ENCODE measurements around the gene KIAA0040.

Gene KIAA0040

DNA sequence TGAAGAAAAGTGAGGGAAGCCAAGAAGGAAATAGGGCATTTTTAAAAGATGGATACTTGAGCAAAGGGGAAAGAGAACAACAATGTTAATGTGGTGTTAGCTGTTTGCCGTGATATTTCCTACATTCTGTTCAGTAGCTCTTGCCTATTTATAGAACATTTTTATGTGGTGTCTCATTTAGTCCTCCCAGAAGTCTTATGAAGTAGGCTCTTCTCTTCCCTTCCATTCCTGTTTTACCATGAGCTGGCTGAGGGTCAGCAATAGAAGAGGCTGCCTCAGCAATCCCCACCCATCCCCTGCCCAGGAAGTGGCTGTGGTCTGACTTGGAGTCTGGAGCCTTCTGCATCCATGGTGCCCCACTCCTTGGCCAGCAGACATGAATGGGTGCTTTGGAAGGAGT, 60.1 kb downstream of the KIAA0040 start:
- POLR2A ChIA-PET, result interaction anchor here (0.6 kb wide), 1 partner anchor 121 kb away, joined by 3 read pairs; no protein-coding TSS in a partner anchor
- Histone ChIP-seq H3K4me3 (ENCODE audit: low read depth, low read length) (no peak overlapping the region), H3K4me1 (ENCODE audit: control insufficient read depth, insufficient read depth, low read length) (no peaks in the 10 kb centered on the region), H3K27ac (ENCODE audit: extremely low read depth, low read depth, low read length) (no peak overlapping the region), H3K36me3 (ENCODE audit: control insufficient read depth in 2 of 2, insufficient read depth in 1 of 2, low read length in 2 of 2) (no peaks in the 10 kb centered on the region), H3K9me3 (ENCODE audit: control insufficient read depth, insufficient read depth, low read depth, low read length) (no peaks in the 10 kb centered on the region)
- CTCF ChIA-PET, result interaction anchor here (0.6 to 1.7 kb wide), 3 partner anchors 11 to 102 kb away, joined by 3 to 10 read pairs (median 5); no protein-coding TSS in a partner anchor
- TF ChIP-seq ZNF221 (tag by site-specific recombination; IDR thresholded peaks at IDR 0.05; ENCODE audit: borderline replicate concordance) (no peak), ZNF391 (tag by site-specific recombination; IDR thresholded peaks at IDR 0.05; ENCODE audit: borderline replicate concordance, low read depth) (no peak), ZNF530 (tag by site-specific recombination; IDR thresholded peaks at IDR 0.05; ENCODE audit: low read depth) (no peak), ZNF350 (tag by site-specific recombination; IDR thresholded peaks at IDR 0.05) (no peak), ZNF623 (tag by site-specific recombination; IDR thresholded peaks at IDR 0.05) (no peak), IKZF3 (tag by site-specific recombination; IDR thresholded peaks at IDR 0.05) (no peak), ZNF394 (tag by site-specific recombination; IDR thresholded peaks at IDR 0.05; ENCODE audit: borderline replicate concordance) (no peak), ZNF843 (tag by site-specific recombination; IDR thresholded peaks at IDR 0.05) (no peak), ZNF791 (tag by site-specific recombination; IDR thresholded peaks at IDR 0.05) (no peak), ZNF112 (tag by site-specific recombination; IDR thresholded peaks at IDR 0.05) (no peak), ZNF146 (tag by site-specific recombination; IDR thresholded peaks at IDR 0.05) (no peak), ZNF324 (tag by site-specific recombination; IDR thresholded peaks at IDR 0.05) (no peak), GLI2 (tag by site-specific recombination; IDR thresholded peaks at IDR 0.05; ENCODE audit: borderline replicate concordance, low read depth) (no peak), KLF10 (tag by site-specific recombination; IDR thresholded peaks at IDR 0.05) (no peak)
- TF ChIP-seq, protein P1, sequence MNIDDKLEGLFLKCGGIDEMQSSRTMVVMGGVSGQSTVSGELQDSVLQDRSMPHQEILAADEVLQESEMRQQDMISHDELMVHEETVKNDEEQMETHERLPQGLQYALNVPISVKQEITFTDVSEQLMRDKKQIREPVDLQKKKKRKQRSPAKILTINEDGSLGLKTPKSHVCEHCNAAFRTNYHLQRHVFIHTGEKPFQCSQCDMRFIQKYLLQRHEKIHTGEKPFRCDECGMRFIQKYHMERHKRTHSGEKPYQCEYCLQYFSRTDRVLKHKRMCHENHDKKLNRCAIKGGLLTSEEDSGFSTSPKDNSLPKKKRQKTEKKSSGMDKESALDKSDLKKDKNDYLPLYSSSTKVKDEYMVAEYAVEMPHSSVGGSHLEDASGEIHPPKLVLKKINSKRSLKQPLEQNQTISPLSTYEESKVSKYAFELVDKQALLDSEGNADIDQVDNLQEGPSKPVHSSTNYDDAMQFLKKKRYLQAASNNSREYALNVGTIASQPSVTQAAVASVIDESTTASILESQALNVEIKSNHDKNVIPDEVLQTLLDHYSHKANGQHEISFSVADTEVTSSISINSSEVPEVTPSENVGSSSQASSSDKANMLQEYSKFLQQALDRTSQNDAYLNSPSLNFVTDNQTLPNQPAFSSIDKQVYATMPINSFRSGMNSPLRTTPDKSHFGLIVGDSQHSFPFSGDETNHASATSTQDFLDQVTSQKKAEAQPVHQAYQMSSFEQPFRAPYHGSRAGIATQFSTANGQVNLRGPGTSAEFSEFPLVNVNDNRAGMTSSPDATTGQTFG (tag by site-specific recombination; IDR thresholded peaks at IDR 0.05; ENCODE audit: borderline replicate concordance), result no peak
- TF ChIP-seq, protein P2, sequence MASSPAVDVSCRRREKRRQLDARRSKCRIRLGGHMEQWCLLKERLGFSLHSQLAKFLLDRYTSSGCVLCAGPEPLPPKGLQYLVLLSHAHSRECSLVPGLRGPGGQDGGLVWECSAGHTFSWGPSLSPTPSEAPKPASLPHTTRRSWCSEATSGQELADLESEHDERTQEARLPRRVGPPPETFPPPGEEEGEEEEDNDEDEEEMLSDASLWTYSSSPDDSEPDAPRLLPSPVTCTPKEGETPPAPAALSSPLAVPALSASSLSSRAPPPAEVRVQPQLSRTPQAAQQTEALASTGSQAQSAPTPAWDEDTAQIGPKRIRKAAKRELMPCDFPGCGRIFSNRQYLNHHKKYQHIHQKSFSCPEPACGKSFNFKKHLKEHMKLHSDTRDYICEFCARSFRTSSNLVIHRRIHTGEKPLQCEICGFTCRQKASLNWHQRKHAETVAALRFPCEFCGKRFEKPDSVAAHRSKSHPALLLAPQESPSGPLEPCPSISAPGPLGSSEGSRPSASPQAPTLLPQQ (tag by site-specific recombination; IDR thresholded peaks at IDR 0.05), result no peak

DNA sequence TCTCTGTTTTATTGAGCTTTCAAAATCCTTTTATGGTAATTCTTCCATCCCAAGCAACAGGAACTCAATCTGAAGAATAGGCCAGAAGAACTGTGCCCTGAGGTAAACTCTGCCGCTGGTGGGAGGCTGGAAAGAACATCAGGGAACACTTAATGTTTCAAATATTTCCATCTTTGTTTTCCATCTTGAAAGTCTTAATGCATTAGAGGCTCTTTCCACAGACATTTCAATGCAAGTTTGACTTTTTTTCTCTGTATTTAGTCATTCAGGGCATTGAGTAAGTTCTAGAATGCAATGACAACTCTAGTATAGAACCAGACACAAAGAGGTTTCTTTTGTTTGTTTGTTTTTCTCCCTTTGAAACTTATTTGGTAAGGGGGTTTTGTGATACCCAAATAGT, 61.5 kb downstream of the KIAA0040 start:
- TF ChIP-seq, protein P1 (tag by site-specific recombination; IDR thresholded peaks at IDR 0.05; ENCODE audit: borderline replicate concordance), result no peak
- no peak for TF ChIP-seq KLF10 (tag by site-specific recombination; IDR thresholded peaks at IDR 0.05)
- TF ChIP-seq GLIS2 (tag by site-specific recombination; IDR thresholded peaks at IDR 0.05), result no peak
- TF ChIP-seq ZNF791 (tag by site-specific recombination; IDR thresholded peaks at IDR 0.05), result no peak
- TF ChIP-seq ZNF664 (tag by site-specific recombination; IDR thresholded peaks at IDR 0.05), result no peak
- TF ChIP-seq ZNF473 (tag by site-specific recombination; IDR thresholded peaks at IDR 0.05), result no peak
- no peak for TF ChIP-seq ZNF19 (tag by site-specific recombination; IDR thresholded peaks at IDR 0.05; ENCODE audit: low read depth)
- Histone ChIP-seq H3K4me1 (ENCODE audit: control insufficient read depth, insufficient read depth, low read length) (no peaks in the 10 kb centered on the region), H3K9me3 (ENCODE audit: control insufficient read depth, insufficient read depth, low read depth, low read length) (no peaks in the 10 kb centered on the region), H3K4me3 (ENCODE audit: low read depth, low read length) (no peak overlapping the region), H3K27ac (ENCODE audit: extremely low read depth, low read depth, low read length) (no peak overlapping the region), H3K36me3 (ENCODE audit: control insufficient read depth in 2 of 2, insufficient read depth in 1 of 2, low read length in 2 of 2) (no peaks in the 10 kb centered on the region)
- POLR2A ChIA-PET, result no interaction called here
- CTCF ChIA-PET, result interaction anchor here (1.7 to 2.1 kb wide), 2 partner anchors 15 to 101 kb away, joined by 5 to 14 read pairs; no protein-coding TSS in a partner anchor
